Fibroblast of lung (primary cell): ENCODE results near the gene NPTX1. TPM values are rescaled to one million over a fixed set of nuclear protein-coding genes. Genes with fewer than 3 reads are reported as not detected.

Experiments
- DNase-seq, 2 donors: peaks; one replicate each; pipeline versions ENCODE4 v3.0.0 to v3.0.0-alpha.2; 2010; ENCODE audit warnings: low read depth in 2 of 2
- H2AFZ ChIP-seq: 2 replicates; pipeline ENCODE4 v1.5.1; 2012; ENCODE audit warnings: low read length, control low read depth, inconsistent platforms
- H3K27ac ChIP-seq: 2 replicates; pipeline ENCODE4 v1.5.1; 2011; ENCODE audit warnings: low read length, control low read depth; ENCODE audit not compliant: insufficient read depth
- H3K27me3 ChIP-seq: 2 replicates; pipeline ENCODE4 v1.5.1; 2011; ENCODE audit warnings: mild to moderate bottlenecking, low read length; ENCODE audit not compliant: control insufficient read depth, insufficient read depth
- H3K36me3 ChIP-seq: 2 replicates; pipeline ENCODE4 v1.5.1; 2011; ENCODE audit warnings: low read length; ENCODE audit not compliant: control insufficient read depth, insufficient read depth
- H3K4me1 ChIP-seq: 2 replicates; pipeline ENCODE4 v1.5.1; 2011; ENCODE audit warnings: low read length; ENCODE audit not compliant: control insufficient read depth, insufficient read depth; ENCODE audit errors: extremely low read depth
- H3K4me2 ChIP-seq: 2 replicates; pipeline ENCODE4 v1.5.1; 2011; ENCODE audit warnings: low read length, control low read depth; ENCODE audit not compliant: insufficient read depth; ENCODE audit errors: extremely low read depth
- H3K4me3 ChIP-seq, 4 experiments: fragments of 200-600 bp in 1 of 4; sonication (generic) in 1 of 4; replicated peaks in 1 of 4; 2 replicates each; pipeline ENCODE4 v1.5.1; 2011 to 2016; ENCODE audit warnings: low read length in 4 of 4, low read depth in 3 of 4, mild to moderate bottlenecking in 3 of 4, control low read depth in 2 of 4, inconsistent platforms in 1 of 4, mixed read lengths in 1 of 4; ENCODE audit not compliant: insufficient read depth in 1 of 4; ENCODE audit errors: control extremely low read depth in 1 of 4
- H3K79me2 ChIP-seq: 2 replicates; pipeline ENCODE4 v1.5.1; 2012; ENCODE audit warnings: mild to moderate bottlenecking, low read length, inconsistent platforms; ENCODE audit not compliant: control insufficient read depth, insufficient read depth
- H3K9ac ChIP-seq: 2 replicates; pipeline ENCODE4 v1.5.1; 2011; ENCODE audit warnings: mild to moderate bottlenecking, low read length, control low read depth; ENCODE audit not compliant: insufficient read depth
- H3K9me3 ChIP-seq: 2 replicates; pipeline ENCODE4 v1.5.1; 2012; ENCODE audit warnings: low read depth, low read length; ENCODE audit not compliant: control insufficient read depth, insufficient read depth
- H4K20me1 ChIP-seq: 2 replicates; pipeline ENCODE4 v1.5.1; 2011; ENCODE audit warnings: low read length; ENCODE audit not compliant: control insufficient read depth, insufficient read depth; ENCODE audit errors: extremely low read depth
- CTCF ChIP-seq, 2 donors: IDR thresholded peaks in 1 of 2; conservative IDR thresholded peaks in 1 of 2; 1 replicate in 1 of 2; 2 replicates in 1 of 2; pipeline ENCODE4 v1.5.1; 2011 to 2012; ENCODE audit warnings: low read length in 2 of 2, control low read depth in 1 of 2, inconsistent platforms in 1 of 2, low read depth in 1 of 2, mild to moderate bottlenecking in 1 of 2
- EZH2 ChIP-seq: IDR thresholded peaks from 2 replicates; pipeline ENCODE4 v1.5.1; 2012; ENCODE audit warnings: low read length, control low read depth, mild to moderate bottlenecking; ENCODE audit errors: missing control alignments
- polyA plus RNA-seq, 2 donors: library from polyadenylated mRNA; depleted of rRNA in 1 of 2; stranded (reverse) in 1 of 2; unstranded in 1 of 2; fragments of >200 nt; gene quantifications; 2 replicates each; pipeline ENCODE4 v1.2.1, GENCODE V29; 2011 to 2012; ENCODE audit warnings: missing spikeins in 1 of 2
- total RNA-seq: library from RNA; depleted of rRNA; stranded (reverse); fragments of >200 nt; gene quantifications from 2 replicates; pipeline ENCODE4 v1.2.1, GENCODE V29; 2014

The NPTX1 gene
- total and polyA plus RNA-seq, 2 donors (not counting 1 experiment from before 2014, with no cell fraction given) = 14.9 to 31.2 TPM

- Histone ChIP-seq H4K20me1 (no peaks in the 10 kb centered on the region), H3K9ac (no peak overlapping the region)
These were observed 28.4 kb upstream of the NPTX1 start for GRCh38 chr17:80504686-80505413.

DNA sequence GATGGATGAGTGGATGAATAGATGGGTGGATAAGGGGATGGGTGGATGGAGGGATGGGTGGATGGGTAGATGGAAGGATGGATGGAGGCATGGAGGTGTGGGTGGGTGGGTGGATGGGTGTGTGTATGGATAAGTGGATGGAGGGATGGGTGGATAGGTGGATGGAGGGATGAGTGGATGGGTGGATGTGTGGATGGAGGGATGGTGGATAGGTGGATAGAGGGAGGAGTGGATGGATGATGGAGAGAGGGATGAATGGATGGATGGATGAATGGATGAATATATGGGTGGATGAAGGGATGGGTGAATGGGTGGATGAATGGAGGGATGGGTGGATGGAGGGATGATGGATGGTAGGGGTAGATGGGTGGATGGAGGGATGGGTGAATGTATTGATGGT lies 27.5 kb upstream of the NPTX1 start:
- Histone ChIP-seq H4K20me1 (no peaks in the 10 kb centered on the region), H3K4me2 (no peak overlapping the region), H3K27ac (no peak overlapping the region), H3K4me1 (no peaks in the 10 kb centered on the region), H3K36me3 (no peaks in the 10 kb centered on the region), H3K9me3 (no peaks in the 10 kb centered on the region), H3K79me2 (no peaks in the 10 kb centered on the region), H3K9ac (no peak overlapping the region), H2AFZ (no peak overlapping the region), H3K4me3 (no peak overlapping the region), H3K27me3 (peaks cover 2% of the 10 kb centered on the region)
- TF ChIP-seq CTCF (conservative IDR thresholded peaks at IDR 0.05 in 1 of 2, IDR thresholded peaks at IDR 0.05 in 1 of 2; ENCODE audit: low read depth in 1 of 2, low read length in 2 of 2) (no peak), EZH2 (no peak)
- DNase-seq = no peak

More at GRCh38 chr17:80504686-80505413, 28.4 kb upstream of the NPTX1 start:
- TF ChIP-seq EZH2 (no peak), CTCF (conservative IDR thresholded peaks at IDR 0.05 in 1 of 2, IDR thresholded peaks at IDR 0.05 in 1 of 2; ENCODE audit: low read depth in 1 of 2, low read length in 2 of 2) (no peak)
- no peak overlapping the region for H3K4me2 ChIP-seq
- no peak overlapping the region for H3K4me3 ChIP-seq
- H3K4me1 ChIP-seq = no peaks in the 10 kb centered on the region
- no peaks in the 10 kb centered on the region for H3K9me3 ChIP-seq
- peak in 1 of 2 donors; percentile 86 for DNase-seq
- H2AFZ ChIP-seq = no peak overlapping the region
- H3K36me3 ChIP-seq = no peaks in the 10 kb centered on the region
- H3K79me2 ChIP-seq = no peaks in the 10 kb centered on the region
- peaks cover 2% of the 10 kb centered on the region for H3K27me3 ChIP-seq
- H3K27ac ChIP-seq = no peak overlapping the region

- H3K4me2 ChIP-seq = no peak overlapping the region
- H3K36me3 ChIP-seq = no peaks in the 10 kb centered on the region
- H3K27me3 ChIP-seq = peaks cover 2% of the 10 kb centered on the region
- no peak overlapping the region for H3K4me3 ChIP-seq
- TF ChIP-seq CTCF (conservative IDR thresholded peaks at IDR 0.05 in 1 of 2, IDR thresholded peaks at IDR 0.05 in 1 of 2; ENCODE audit: low read depth in 1 of 2, low read length in 2 of 2) (no peak), EZH2 (no peak)
- no peak for DNase-seq
- no peaks in the 10 kb centered on the region for H3K79me2 ChIP-seq
- H2AFZ ChIP-seq = no peak overlapping the region
- no peak overlapping the region for H3K27ac ChIP-seq
- H3K9ac ChIP-seq = no peak overlapping the region
- H3K9me3 ChIP-seq = no peaks in the 10 kb centered on the region
- peaks cover 4% of the 10 kb centered on the region for H3K4me1 ChIP-seq
- no peaks in the 10 kb centered on the region for H4K20me1 ChIP-seq
These were observed 26.6 kb upstream of the NPTX1 start for GRCh38 chr17:80503031-80503430.
